H1 (cell line): ENCODE results near the gene PTPRE. TPM values are rescaled to one million over a fixed set of nuclear protein-coding genes. Genes with fewer than 3 reads are reported as not detected.

ENCODE experiments used
- CTCF ChIA-PET: fragments of 300-600 bp; sonication (Branson Sonifier 250); formaldehyde crosslinking; loops from one replicate; lab custom pipeline; 2021; ENCODE audit not compliant: partially characterized antibody; lab: Charles Lee
- POLR2A ChIA-PET: fragments of 300-600 bp; sonication (Branson Sonifier 250); formaldehyde crosslinking; loops from one replicate; lab custom pipeline; 2021; ENCODE audit warnings: inconsistent platforms; ENCODE audit not compliant: partially characterized antibody; lab: Charles Lee
- DNase-seq, 2 experiments: peaks; one replicate each; pipeline versions ENCODE4 v3.0.0 to v3.0.0-alpha.2; 2010 to 2022; ENCODE audit warnings: low spot score in 2 of 2, low read depth in 1 of 2, mixed read lengths in 1 of 2
- FAIRE-seq: peaks from 2 replicates; lab custom pipeline; 2011; peaks lifted over from hg19 to GRCh38; lab: Jason Lieb, UNC
- H2AFZ ChIP-seq: 2 replicates; pipeline ENCODE4 v1.8.1; 2012; ENCODE audit warnings: low read length, inconsistent platforms
- H2AK5ac ChIP-seq: 2 replicates; pipeline ENCODE4 v1.6.1; 2013; ENCODE audit warnings: low read depth, low read length
- H2BK120ac ChIP-seq: replicated peaks from 2 replicates; pipeline ENCODE3; 2013; ENCODE audit warnings: low read depth, low read length, inconsistent platforms
- H2BK12ac ChIP-seq: 2 replicates; pipeline ENCODE4 v1.6.1; 2013; ENCODE audit warnings: low read depth, low read length
- H2BK15ac ChIP-seq: 2 replicates; pipeline ENCODE4 v1.6.1; 2013; ENCODE audit warnings: low read length
- H2BK20ac ChIP-seq: 2 replicates; pipeline ENCODE4 v1.6.1; 2013; ENCODE audit warnings: low read length
- H2BK5ac ChIP-seq: 2 replicates; pipeline ENCODE4 v1.6.1; 2013; ENCODE audit warnings: low read depth, low read length
- H3K14ac ChIP-seq: 2 replicates; pipeline ENCODE4 v1.6.1; 2013; ENCODE audit warnings: inconsistent platforms; ENCODE audit not compliant: insufficient read length
- H3K18ac ChIP-seq: 2 replicates; pipeline ENCODE4 v1.6.1; 2013; ENCODE audit warnings: low read length; ENCODE audit errors: extremely low read depth
- H3K23ac ChIP-seq: 2 replicates; pipeline ENCODE4 v1.6.1; 2013; ENCODE audit warnings: inconsistent platforms; ENCODE audit not compliant: insufficient read length
- H3K23me2 ChIP-seq: 2 replicates; pipeline ENCODE4 v1.6.1; 2013; ENCODE audit warnings: low read depth, low read length
- H3K27ac ChIP-seq: 2 replicates; pipeline ENCODE4 v1.6.1; 2011; ENCODE audit warnings: low read depth, low read length, inconsistent platforms
- H3K27me3 ChIP-seq, 4 experiments: replicated peaks in 1 of 4; 1 replicate in 1 of 4; 2 replicates in 3 of 4; pipeline versions ENCODE4 v1.6.1 to v1.8.1; 2011 to 2013; ENCODE audit warnings: low read length in 3 of 4, mild to moderate bottlenecking in 3 of 4, inconsistent platforms in 2 of 4, mixed read lengths in 2 of 4, moderate library complexity in 1 of 4; ENCODE audit not compliant: control insufficient read depth in 3 of 4, insufficient read depth in 3 of 4; ENCODE audit errors: extremely low read depth in 1 of 4
- H3K36me3 ChIP-seq, 4 experiments: 2 replicates each; pipeline versions ENCODE4 v1.6.1 to v1.8.1; 2011 to 2013; ENCODE audit warnings: mild to moderate bottlenecking in 4 of 4, low read length in 3 of 4, moderate library complexity in 2 of 4, control low read depth in 1 of 4, inconsistent platforms in 1 of 4; ENCODE audit not compliant: insufficient read depth in 4 of 4, control insufficient read depth in 2 of 4
- H3K4ac ChIP-seq: replicated peaks from 2 replicates; pipeline ENCODE3; 2013; ENCODE audit warnings: low read length, low read depth, mixed read lengths, inconsistent platforms; ENCODE audit not compliant: insufficient read length
- H3K4me1 ChIP-seq, 4 experiments: replicated peaks in 1 of 4; 1 replicate in 1 of 4; 2 replicates in 3 of 4; pipeline versions ENCODE4 v1.6.1 to v1.8.1; 2011 to 2013; ENCODE audit warnings: low read length in 3 of 4, inconsistent platforms in 2 of 4, mixed read lengths in 1 of 4; ENCODE audit not compliant: insufficient read depth in 4 of 4, control insufficient read depth in 3 of 4
- H3K4me2 ChIP-seq, 2 experiments: 2 replicates each; pipeline versions ENCODE4 v1.6.1 to v1.8.1; 2011 to 2013; ENCODE audit warnings: low read depth in 2 of 2, low read length in 2 of 2, control low read depth in 1 of 2, inconsistent platforms in 1 of 2, mild to moderate bottlenecking in 1 of 2; ENCODE audit not compliant: insufficient read depth in 1 of 2
- H3K4me3 ChIP-seq, 4 experiments: fragments of 200-600, 300-600 bp in 1 of 4; sonication (generic), shearing (Covaris generic), sonication (Bioruptor Twin) in 1 of 4; 2 replicates each; pipeline versions ENCODE4 v1.5.1 to v1.8.1; 2011 to 2016; ENCODE audit warnings: low read length in 4 of 4, low read depth in 3 of 4, control low read depth in 2 of 4, inconsistent platforms in 2 of 4, mild to moderate bottlenecking in 2 of 4, mixed read lengths in 1 of 4, moderate library complexity in 1 of 4; ENCODE audit not compliant: insufficient read depth in 2 of 4; ENCODE audit errors: extremely low read depth in 1 of 4
- H3K56ac ChIP-seq: replicated peaks from 2 replicates; pipeline ENCODE3; 2013; ENCODE audit warnings: low read depth, mild to moderate bottlenecking, mixed read lengths, low read length, inconsistent platforms; ENCODE audit not compliant: insufficient read length
- H3K79me1 ChIP-seq: 2 replicates; pipeline ENCODE4 v1.6.1; 2013; ENCODE audit warnings: low read depth, low read length, control low read depth
- H3K79me2 ChIP-seq, 2 experiments: 2 replicates each; pipeline versions ENCODE4 v1.6.1 to v1.8.1; 2012 to 2013; ENCODE audit warnings: low read length in 2 of 2, mild to moderate bottlenecking in 2 of 2, inconsistent platforms in 1 of 2; ENCODE audit not compliant: insufficient read depth in 2 of 2, control insufficient read depth in 1 of 2
- H3K9ac ChIP-seq, 4 experiments: replicated peaks in 1 of 4; 1 replicate in 1 of 4; 2 replicates in 3 of 4; pipeline versions ENCODE4 v1.6.1 to v1.8.1; 2011 to 2013; ENCODE audit warnings: low read depth in 3 of 4, low read length in 3 of 4, control low read depth in 2 of 4, mild to moderate bottlenecking in 2 of 4, moderate library complexity in 2 of 4, inconsistent platforms in 1 of 4; ENCODE audit errors: extremely low read depth in 1 of 4
- H3K9me3 ChIP-seq, 2 experiments: 2 replicates each; pipeline versions ENCODE4 v1.6.1 to v1.8.1; 2012 to 2013; ENCODE audit warnings: mild to moderate bottlenecking in 2 of 2, moderate library complexity in 2 of 2, control low read depth in 1 of 2, inconsistent platforms in 1 of 2, low read depth in 1 of 2, low read length in 1 of 2, mixed read lengths in 1 of 2; ENCODE audit not compliant: insufficient read depth in 2 of 2
- H4K20me1 ChIP-seq, 2 experiments: replicated peaks in 1 of 2; 2 replicates each; pipeline versions ENCODE3 to v1.8.1; 2011 to 2013; ENCODE audit warnings: inconsistent platforms in 2 of 2, low read length in 2 of 2, mild to moderate bottlenecking in 1 of 2; ENCODE audit not compliant: insufficient read depth in 2 of 2, control insufficient read depth in 1 of 2
- H4K5ac ChIP-seq: 2 replicates; pipeline ENCODE4 v1.6.1; 2013; ENCODE audit warnings: low read length, low read depth, mixed read lengths, inconsistent platforms; ENCODE audit not compliant: insufficient read length
- H4K8ac ChIP-seq: 2 replicates; pipeline ENCODE4 v1.8.0; 2013; ENCODE audit warnings: mild to moderate bottlenecking, moderate library complexity, low read length, inconsistent platforms; ENCODE audit not compliant: insufficient read depth; ENCODE audit errors: extremely low read depth
- H4K91ac ChIP-seq: replicated peaks from 2 replicates; pipeline ENCODE3; 2013; ENCODE audit warnings: low read length, mixed read lengths, inconsistent platforms; ENCODE audit not compliant: insufficient read length
- EZH2 ChIP-seq: fragments of 200-600 bp; sonication (generic); IDR thresholded peaks from 2 replicates; pipeline ENCODE4 v1.7.1; 2012; ENCODE audit warnings: low read depth, mild to moderate bottlenecking, moderate library complexity, low read length, inconsistent platforms; ENCODE audit not compliant: severe bottlenecking
- GABPA ChIP-seq: IDR thresholded peaks from 2 replicates; pipeline ENCODE4 v1.6.1; 2011; ENCODE audit warnings: mild to moderate bottlenecking, low read length, moderate library complexity, borderline replicate concordance; ENCODE audit not compliant: insufficient read depth
- KDM4A ChIP-seq: IDR thresholded peaks from one replicate; pipeline ENCODE4 v1.7.1; 2012; ENCODE audit warnings: low read depth, mild to moderate bottlenecking, moderate library complexity, low read length, inconsistent platforms; ENCODE audit not compliant: severe bottlenecking
- WGBS, 2 experiments: shearing (Covaris generic) in 1 of 2; methylation state at CpG; one replicate each; pipeline versions ENCODE4 v1.1.6 to v1.1.7; 2013 to 2015; ENCODE audit warnings: low lambda C conversion rate in 2 of 2, mixed read lengths in 2 of 2, inconsistent platforms in 1 of 2, low coverage in 1 of 2, missing lambda C conversion rate in 1 of 2; ENCODE audit not compliant: insufficient replicate concordance in 2 of 2, insufficient coverage in 1 of 2, insufficient read length in 1 of 2; ENCODE audit errors: extremely low coverage in 1 of 2, missing lambda C conversion rate in 1 of 2; 5-methylcytosine and 5-hydroxymethylcytosine counted together
- polyA plus RNA-seq, 7 experiments: library from polyadenylated mRNA; depleted of rRNA in 3 of 7; stranded (reverse) in 5 of 7; unstranded in 2 of 7; fragments of >200 nt in 5 of 7; fragments of 200-250 nt in 2 of 7; gene quantifications; 1 replicate in 5 of 7; 2 replicates in 1 of 7; 4 replicates in 1 of 7; pipeline versions ENCODE4 v1.2.1 to v1.2.3, GENCODE V29; 2011 to 2013; ENCODE audit warnings: missing spikeins in 2 of 7, mixed read lengths in 2 of 7
- total RNA-seq: library from RNA; stranded (reverse); fragmentation: NEBNext Ultra II Directional; extraction: Animal tissue kit (Norgen Biotek cat#: 25700); gene quantifications from 2 replicates; pipeline ENCODE4 v1.2.1, GENCODE V29; 2021

PTPRE gene
- total and polyA plus RNA-seq, 2 of the 8 experiments (the other 6 are each of a cell fraction or from before 2014, with no cell fraction given) = 0.33 to 0.54 TPM

DNA sequence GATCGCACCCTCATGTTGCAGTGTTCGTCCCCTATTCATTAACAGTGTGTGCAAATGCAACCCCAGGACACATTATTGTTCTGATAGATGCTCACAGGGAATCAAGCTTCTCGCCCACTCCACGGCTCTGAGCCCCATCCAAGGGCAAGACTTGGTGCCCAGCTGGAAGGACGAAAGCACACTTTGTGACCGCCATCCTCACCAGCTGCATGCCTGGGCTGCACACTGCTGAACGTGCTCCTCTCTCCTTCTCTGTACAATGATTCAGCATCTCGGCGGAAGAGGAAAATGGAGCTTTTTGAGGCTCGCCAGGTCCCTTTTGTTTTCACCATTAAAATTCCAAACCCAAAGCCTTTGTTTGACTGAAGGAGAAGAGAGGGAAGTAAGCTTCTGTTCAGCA, 177.5 kb downstream of the PTPRE start:
- Histone ChIP-seq H2BK120ac (no peak overlapping the region), H4K91ac (no peak overlapping the region), H4K5ac (no peak overlapping the region), H3K4me1 (peaks cover 8 to 21% (median 13%) of the 10 kb centered on the region in 4 experiments; a peak in 6 of 7 replicates), H3K14ac (no peak overlapping the region), H3K27ac (no peak overlapping the region), H2BK20ac (no peak overlapping the region), H2BK5ac (no peak overlapping the region), H2AFZ (0 out of 2 replicates have a peak overlapping the region, but pooled peaks have one; percentile 29), H2BK12ac (no peak overlapping the region), H3K23ac (no peak overlapping the region), H4K20me1 (no peaks in the 10 kb centered on the region), H3K36me3 (no peaks in the 10 kb centered on the region), H3K4ac (no peak overlapping the region), H3K23me2 (no peaks in the 10 kb centered on the region), H3K18ac (no peak overlapping the region), H2AK5ac (no peak overlapping the region), H2BK15ac (no peak overlapping the region), H3K4me3 (no peak overlapping the region), H3K4me2 (0 out of 4 replicates have a peak overlapping the region, but pooled peaks of 1 of the 2 experiments have one; percentile 2), H3K79me2 (no peaks in the 10 kb centered on the region), H3K56ac (no peak overlapping the region), H3K27me3 (no peaks in the 10 kb centered on the region; a peak in 1 of 7 replicates), H3K9ac (no peak overlapping the region), H4K8ac (no peak overlapping the region), H3K79me1 (no peaks in the 10 kb centered on the region), H3K9me3 (no peaks in the 10 kb centered on the region)
- no peak for DNase-seq
- FAIRE-seq = no peak
- ChIA-PET CTCF (interaction anchor here (1.2 to 1.5 kb wide), 5 partner anchors 33 to 178 kb away, joined by 3 to 5 read pairs (median 3); no protein-coding TSS in a partner anchor), POLR2A (no interaction called here)
- 92% methylated on average over 10 of the region's 10 CpGs; no CpG with 5 or more reads in 1 of the 2 experiments for WGBS, 2 experiments
- TF ChIP-seq KDM4A = no peak
- no peak for TF ChIP-seq GABPA
- TF ChIP-seq EZH2 = no peak
